ENCODE data around the gene ADAMTSL2.

GRCh38 chr9:133597316-133597957 lies 62.9 kb downstream of the ADAMTSL2 start:
- no peak for TF ChIP-seq CTCF (IDR thresholded peaks at IDR 0.05)
- TF ChIP-seq POLR2A (IDR thresholded peaks at IDR 0.05), result no peak

Data from tibial nerve (tissue), 3 donors.